A549 (cell line): ENCODE measurements around the gene FHL1.

Source experiments
- CEBPB ChIP-seq, 2 experiments: fragments of >200 bp in 1 of 2; sonication (Bioruptor Twin) in 1 of 2; formaldehyde crosslinking in 1 of 2; IDR thresholded peaks; 2 replicates each; pipeline ENCODE4 v1.6.1; 2012 to 2016
- EHF ChIP-seq: fragments of 250-450 bp; sonication (Bioruptor Pico); IDR thresholded peaks from 2 replicates; pipeline ENCODE4 v1.5.0; 2020; ENCODE audit warnings: mild to moderate bottlenecking
- EP300 ChIP-seq, 2 experiments: fragments of >200 bp; sonication (Bioruptor Twin); formaldehyde crosslinking; IDR thresholded peaks; 2 replicates in 1 of 2; 3 replicates in 1 of 2; pipeline ENCODE4 v1.6.1; 2016 to 2017
- MAFK ChIP-seq: fragments of 450-650 bp; IDR thresholded peaks from 2 replicates; pipeline ENCODE4 v1.6.1; 2014; ENCODE audit not compliant: partially characterized antibody
- MAX ChIP-seq: IDR thresholded peaks from 2 replicates; pipeline ENCODE4 v1.6.1; 2012
- MYC ChIP-seq: IDR thresholded peaks from 2 replicates; pipeline ENCODE4 v1.6.1; 2012; ENCODE audit warnings: mild to moderate bottlenecking, inconsistent platforms, low read length, improper control_type of control experiment, borderline replicate concordance
- PBX3 ChIP-seq: IDR thresholded peaks from 2 replicates; pipeline ENCODE4 v1.6.1; 2012
- PHF8 ChIP-seq: fragments of 200-600 bp; sonication (generic); IDR thresholded peaks from 2 replicates; pipeline ENCODE4 v1.6.1; 2016; ENCODE audit warnings: low read depth, mild to moderate bottlenecking, antibody characterized with exemption, moderate library complexity, borderline replicate concordance
- RNF2 ChIP-seq: fragments of 200-600 bp; sonication (generic); IDR thresholded peaks from 2 replicates; pipeline ENCODE4 v1.6.1; 2016; ENCODE audit warnings: low read depth, mild to moderate bottlenecking, antibody characterized with exemption, moderate library complexity, borderline replicate concordance
- TF ChIP-seq, protein P1 (sequence below): fragments of >200 bp; sonication (Bioruptor Twin); formaldehyde crosslinking; IDR thresholded peaks from 3 replicates; pipeline ENCODE4 v1.5.1; 2016

DNA sequence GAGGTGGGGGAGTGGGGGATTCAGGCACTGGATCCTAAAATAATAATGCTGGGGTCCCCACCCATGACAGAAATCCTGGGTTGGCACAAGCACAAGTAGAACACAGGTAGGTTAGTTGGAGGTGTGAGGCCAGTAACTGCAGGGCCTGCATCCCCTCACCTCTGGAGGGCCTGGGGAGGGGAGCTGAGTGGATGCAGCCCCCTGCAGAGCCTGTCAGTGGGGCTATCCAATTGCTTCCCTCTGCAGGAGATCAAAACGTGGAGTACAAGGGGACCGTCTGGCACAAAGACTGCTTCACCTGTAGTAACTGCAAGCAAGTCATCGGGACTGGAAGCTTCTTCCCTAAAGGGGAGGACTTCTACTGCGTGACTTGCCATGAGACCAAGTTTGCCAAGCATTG is 60.2 kb downstream of the FHL1 start:
- no peak for TF ChIP-seq CEBPB (IDR thresholded peaks at IDR 0.05)
- TF ChIP-seq MAFK, result no peak
- TF ChIP-seq, protein P1, sequence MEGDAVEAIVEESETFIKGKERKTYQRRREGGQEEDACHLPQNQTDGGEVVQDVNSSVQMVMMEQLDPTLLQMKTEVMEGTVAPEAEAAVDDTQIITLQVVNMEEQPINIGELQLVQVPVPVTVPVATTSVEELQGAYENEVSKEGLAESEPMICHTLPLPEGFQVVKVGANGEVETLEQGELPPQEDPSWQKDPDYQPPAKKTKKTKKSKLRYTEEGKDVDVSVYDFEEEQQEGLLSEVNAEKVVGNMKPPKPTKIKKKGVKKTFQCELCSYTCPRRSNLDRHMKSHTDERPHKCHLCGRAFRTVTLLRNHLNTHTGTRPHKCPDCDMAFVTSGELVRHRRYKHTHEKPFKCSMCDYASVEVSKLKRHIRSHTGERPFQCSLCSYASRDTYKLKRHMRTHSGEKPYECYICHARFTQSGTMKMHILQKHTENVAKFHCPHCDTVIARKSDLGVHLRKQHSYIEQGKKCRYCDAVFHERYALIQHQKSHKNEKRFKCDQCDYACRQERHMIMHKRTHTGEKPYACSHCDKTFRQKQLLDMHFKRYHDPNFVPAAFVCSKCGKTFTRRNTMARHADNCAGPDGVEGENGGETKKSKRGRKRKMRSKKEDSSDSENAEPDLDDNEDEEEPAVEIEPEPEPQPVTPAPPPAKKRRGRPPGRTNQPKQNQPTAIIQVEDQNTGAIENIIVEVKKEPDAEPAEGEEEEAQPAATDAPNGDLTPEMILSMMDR, result no peak
- TF ChIP-seq MYC, result no peak
- no peak for TF ChIP-seq EP300 (IDR thresholded peaks at IDR 0.05)
- no peak for TF ChIP-seq RNF2
- TF ChIP-seq MAX, result no peak
- TF ChIP-seq EHF (CRISPR knock-in tag), result no peak
- no peak for TF ChIP-seq PHF8
- TF ChIP-seq PBX3, result no peak
